Gastrocnemius medialis (tissue), 4 donors: ENCODE data around the gene ZNF70. TPM values are rescaled to one million over a fixed set of nuclear protein-coding genes. Genes with fewer than 3 reads are reported as not detected.
A peak's percentile ranks its signal among the peaks of the same experiment; 100 is the strongest.

Experiments
- ATAC-seq, 2 donors: fragments of 150-250 bp; one replicate each; pipeline ENCODE4 v1.9.1; 2016
- DNase-seq, 2 donors: peaks; one replicate each; pipeline ENCODE4 v3.0.0-alpha.2; 2019
- H3K27ac ChIP-seq, 4 donors: fragments of 200-600 bp; sonication (generic); 1 replicate in 1 of 4; 2 replicates in 3 of 4; pipeline ENCODE4 v1.5.1; 2016 to 2018; ENCODE audit warnings: mild to moderate bottlenecking in 2 of 4, moderate library complexity in 1 of 4
- H3K27me3 ChIP-seq, 3 donors: fragments of 200-600 bp; sonication (generic) in 2 of 3; 1 replicate in 1 of 3; 2 replicates in 2 of 3; pipeline versions ENCODE4 v1.5.1 to v1.6.0; 2016 to 2019; ENCODE audit warnings: mild to moderate bottlenecking in 1 of 3, moderate library complexity in 1 of 3
- H3K36me3 ChIP-seq, 2 donors: fragments of 200-600 bp; sonication (generic) in 1 of 2; one replicate each; pipeline ENCODE4 v1.5.1; 2017 to 2018
- H3K4me1 ChIP-seq, 2 donors: fragments of 200-600 bp; sonication (generic) in 1 of 2; one replicate each; pipeline ENCODE4 v1.5.1; 2016 to 2017; ENCODE audit warnings: mild to moderate bottlenecking in 2 of 2
- H3K4me3 ChIP-seq, 4 donors: fragments of 200-600 bp; sonication (generic) in 3 of 4; 1 replicate in 1 of 4; 2 replicates in 3 of 4; pipeline ENCODE4 v1.5.1; 2016 to 2019; ENCODE audit warnings: mild to moderate bottlenecking in 2 of 4
- H3K9me3 ChIP-seq, 3 donors: fragments of 200-600 bp; sonication (generic) in 2 of 3; 1 replicate in 1 of 3; 2 replicates in 2 of 3; pipeline ENCODE4 v1.5.1; 2016 to 2019
- POLR2A ChIP-seq, 2 donors: fragments of 450-650 bp; IDR thresholded peaks; one replicate each; pipeline ENCODE4 v1.6.1; 2017; ENCODE audit warnings: antibody characterized with exemption in 2 of 2, mild to moderate bottlenecking in 2 of 2, moderate library complexity in 2 of 2
- in situ Hi-C, 4 donors: fragments of 200-750 bp; cut with MboI; loops; one replicate each; pipeline versions ENCODE4 v1.15.0 to v1.8.0; 2017; ENCODE audit warnings: low sequenced_read_pairs in 4 of 4
- intact Hi-C: fragments of 100-400 bp; cut with DNase I; formaldehyde crosslinking; loops from one replicate; pipeline ENCODE4 v1.15.1; 2023; ENCODE audit warnings: low total_unique reads
- total RNA-seq, 4 donors: library from RNA; depleted of rRNA; stranded (reverse); fragments of >200 nt; gene quantifications; one replicate each; pipeline versions ENCODE4 v1.1.0 to v1.2.3, GENCODE V29; 2016
- TF ChIP-seq, protein P1 (sequence below), 5 experiments: fragments of 450-650 bp in 3 of 5; fragments of 200-600 bp in 2 of 5; sonication (generic) in 2 of 5; IDR thresholded peaks in 4 of 5; conservative IDR thresholded peaks in 1 of 5; 1 replicate in 4 of 5; 2 replicates in 1 of 5; pipeline ENCODE4 v1.5.1; 2016 to 2019; ENCODE audit warnings: antibody characterized with exemption in 5 of 5, mild to moderate bottlenecking in 3 of 5, moderate library complexity in 3 of 5

ZNF70 gene
- total RNA-seq, 4 donors from 2014 or later, result 3.1 to 6.3 (median 4.2) TPM

DNA sequence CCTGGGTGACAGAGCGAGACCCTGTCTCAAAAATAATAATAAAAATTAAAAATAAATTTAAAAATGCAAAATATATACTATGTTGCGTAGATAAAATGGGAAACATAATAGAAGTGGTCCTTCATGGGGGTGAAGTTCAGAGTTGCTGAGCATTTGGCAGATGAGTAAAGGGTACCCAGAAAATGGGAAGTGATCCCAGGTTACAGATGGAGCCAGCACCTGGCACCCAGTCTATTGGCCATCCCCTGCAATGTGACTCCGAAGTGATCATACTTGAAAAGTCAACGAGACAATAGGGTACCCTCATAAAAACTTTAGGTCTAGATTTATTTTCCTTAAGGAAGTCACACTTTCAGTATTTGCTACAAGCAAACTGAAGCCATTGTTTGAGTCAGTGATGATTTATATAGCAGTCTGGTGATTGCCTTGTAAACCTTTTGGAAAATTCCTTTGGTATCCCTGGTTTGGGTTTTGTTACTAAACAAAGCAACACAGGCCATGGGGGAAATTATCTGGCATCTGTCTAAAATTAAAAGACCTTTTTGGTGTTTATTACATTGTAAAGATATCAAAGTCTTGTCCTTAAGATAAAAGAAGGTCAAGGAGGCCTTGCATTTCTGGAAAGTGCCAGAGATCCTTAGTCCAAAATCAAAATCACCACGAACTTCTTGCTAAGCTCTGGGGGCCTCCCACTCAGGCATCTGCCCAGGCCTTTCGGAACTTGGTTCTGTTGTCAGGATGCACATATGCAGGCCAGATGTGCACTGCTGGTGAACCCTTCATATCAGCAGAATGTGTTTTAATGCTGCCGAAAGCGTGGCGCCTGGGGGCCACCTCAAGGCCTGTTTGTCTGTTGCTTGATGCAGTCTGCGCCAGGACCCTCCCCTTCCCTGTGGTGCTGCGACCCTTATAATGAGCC, 40.2 kb upstream of the ZNF70 start:
- no peaks in the 10 kb centered on the region for H3K27me3 ChIP-seq
- ATAC-seq (no peak), DNase-seq (no peak)
- in situ Hi-C loops, result no loop called here
- no peaks in the 10 kb centered on the region for H3K9me3 ChIP-seq
- intact Hi-C loops, result no loop called here
- TF ChIP-seq, protein P1, sequence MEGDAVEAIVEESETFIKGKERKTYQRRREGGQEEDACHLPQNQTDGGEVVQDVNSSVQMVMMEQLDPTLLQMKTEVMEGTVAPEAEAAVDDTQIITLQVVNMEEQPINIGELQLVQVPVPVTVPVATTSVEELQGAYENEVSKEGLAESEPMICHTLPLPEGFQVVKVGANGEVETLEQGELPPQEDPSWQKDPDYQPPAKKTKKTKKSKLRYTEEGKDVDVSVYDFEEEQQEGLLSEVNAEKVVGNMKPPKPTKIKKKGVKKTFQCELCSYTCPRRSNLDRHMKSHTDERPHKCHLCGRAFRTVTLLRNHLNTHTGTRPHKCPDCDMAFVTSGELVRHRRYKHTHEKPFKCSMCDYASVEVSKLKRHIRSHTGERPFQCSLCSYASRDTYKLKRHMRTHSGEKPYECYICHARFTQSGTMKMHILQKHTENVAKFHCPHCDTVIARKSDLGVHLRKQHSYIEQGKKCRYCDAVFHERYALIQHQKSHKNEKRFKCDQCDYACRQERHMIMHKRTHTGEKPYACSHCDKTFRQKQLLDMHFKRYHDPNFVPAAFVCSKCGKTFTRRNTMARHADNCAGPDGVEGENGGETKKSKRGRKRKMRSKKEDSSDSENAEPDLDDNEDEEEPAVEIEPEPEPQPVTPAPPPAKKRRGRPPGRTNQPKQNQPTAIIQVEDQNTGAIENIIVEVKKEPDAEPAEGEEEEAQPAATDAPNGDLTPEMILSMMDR (IDR thresholded peaks at IDR 0.05 in 4 of 5, conservative IDR thresholded peaks at IDR 0.05 in 1 of 5), result no peak
- no peak for TF ChIP-seq POLR2A (IDR thresholded peaks at IDR 0.05)
- peaks cover 27 to 29% of the 10 kb centered on the region in 2 donors for H3K4me1 ChIP-seq
- no peak overlapping the region for H3K4me3 ChIP-seq
- peak overlapping the region in 1 of 4 donors; percentile 3 for H3K27ac ChIP-seq
- H3K36me3 ChIP-seq, result peaks cover 0 to 42% of the 10 kb centered on the region in 2 donors

DNA sequence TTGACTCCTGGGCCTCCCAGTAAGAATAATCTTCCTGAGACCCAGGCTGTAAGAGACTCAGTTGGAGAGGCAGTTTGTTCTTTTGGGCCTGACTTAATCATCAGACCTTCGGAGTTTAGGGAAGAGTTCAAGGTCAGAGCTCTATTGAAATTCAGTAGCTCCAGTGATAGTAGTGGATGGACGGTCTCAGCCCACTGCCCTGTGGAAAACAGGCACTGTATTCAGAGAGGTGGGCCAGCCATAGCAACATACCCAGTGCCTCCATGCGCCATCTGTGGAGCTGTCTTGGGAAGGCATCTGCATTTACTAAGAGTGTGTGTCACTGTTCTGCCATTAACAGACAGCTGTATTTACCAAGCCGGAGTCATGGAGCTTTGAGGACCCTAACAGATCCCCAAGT, 38.7 kb upstream of the ZNF70 start:
- intact Hi-C loops (loop anchor here (5.0 kb wide), 1 partner anchor 123 kb away; no protein-coding TSS in a partner anchor), in situ Hi-C loops (no loop called here)
- DNase-seq, result no peak

DNA sequence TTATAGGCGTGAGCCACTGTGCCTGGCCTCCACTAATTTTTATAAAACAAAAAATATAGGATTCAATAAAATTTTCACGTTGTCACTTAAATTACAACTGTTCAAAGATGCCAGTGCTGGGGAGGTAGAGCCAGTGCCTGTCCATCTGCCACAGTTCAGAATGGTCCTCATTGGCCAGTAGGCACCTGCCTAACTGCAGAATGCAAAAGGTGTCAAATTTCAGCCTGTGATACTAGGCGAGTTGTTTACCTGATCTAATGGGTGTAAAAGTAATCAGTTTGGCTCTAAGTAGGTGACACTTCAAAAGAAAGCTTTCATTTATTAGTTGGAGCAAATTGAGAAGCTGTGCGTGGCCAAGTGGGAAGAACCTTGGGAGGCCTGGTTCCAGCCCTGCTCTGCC, 38.2 kb upstream of the ZNF70 start:
- Histone ChIP-seq H3K4me3 (no peak overlapping the region), H3K36me3 (peaks cover 0 to 22% of the 10 kb centered on the region in 2 donors), H3K27ac (peak overlapping the region; percentile 31 to 96 (median 64)), H3K9me3 (no peaks in the 10 kb centered on the region), H3K27me3 (no peaks in the 10 kb centered on the region), H3K4me1 (peaks cover 27 to 34% of the 10 kb centered on the region in 2 donors)
- no peak for TF ChIP-seq POLR2A (IDR thresholded peaks at IDR 0.05)
- TF ChIP-seq, protein P1 (IDR thresholded peaks at IDR 0.05 in 4 of 5, conservative IDR thresholded peaks at IDR 0.05 in 1 of 5), result no peak
- ATAC-seq (no peak), DNase-seq (no peak)
- intact Hi-C loops (loop anchor here (5.0 kb wide), 1 partner anchor 123 kb away; no protein-coding TSS in a partner anchor), in situ Hi-C loops (no loop called here)

More for the DNA sequence above, 38.7 kb upstream of the ZNF70 start:
- H3K4me1 ChIP-seq, result peaks cover 27 to 34% of the 10 kb centered on the region in 2 donors
- no peaks in the 10 kb centered on the region for H3K27me3 ChIP-seq
- TF ChIP-seq, protein P1 (IDR thresholded peaks at IDR 0.05 in 4 of 5, conservative IDR thresholded peaks at IDR 0.05 in 1 of 5), result no peak
- TF ChIP-seq POLR2A (IDR thresholded peaks at IDR 0.05), result no peak
- no peaks in the 10 kb centered on the region for H3K9me3 ChIP-seq
- ATAC-seq, result no peak
- no peak overlapping the region for H3K4me3 ChIP-seq
- H3K36me3 ChIP-seq, result peaks cover 0 to 27% of the 10 kb centered on the region in 2 donors
- peak overlapping the region; percentile 31 to 96 (median 64) for H3K27ac ChIP-seq

DNA sequence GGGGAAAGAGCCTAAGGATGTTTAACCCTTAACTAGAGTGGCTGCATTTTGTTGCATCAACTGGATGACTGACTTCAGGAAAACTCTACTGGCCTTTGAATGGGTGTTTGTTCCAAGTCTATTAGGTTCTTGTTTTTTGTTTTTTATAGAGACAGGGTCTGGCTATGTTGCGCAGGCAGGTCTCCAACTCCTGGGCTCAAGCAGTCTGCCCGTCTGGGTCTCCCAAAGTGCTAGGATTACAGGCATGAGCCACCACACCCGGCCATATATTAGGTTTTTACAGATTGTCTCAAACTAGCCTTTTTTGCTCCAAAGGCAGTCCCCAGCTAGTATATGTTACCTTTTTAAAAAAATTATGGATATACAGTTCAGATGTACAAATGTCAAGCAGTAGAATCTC, 37.0 kb upstream of the ZNF70 start:
- Histone ChIP-seq H3K9me3 (no peaks in the 10 kb centered on the region), H3K4me3 (peak overlapping the region; percentile 78 to 93 (median 84)), H3K27me3 (no peaks in the 10 kb centered on the region), H3K36me3 (peaks cover 0 to 10% of the 10 kb centered on the region in 2 donors), H3K4me1 (peaks cover 27 to 34% of the 10 kb centered on the region in 2 donors), H3K27ac (peak overlapping the region; percentile 96 to 100 (median 98))
- intact Hi-C loops, result loop anchor here (2.0 to 5.0 kb wide), 4 partner anchors 19 to 124 kb away; partner anchors contain the start of gene ZNF70
- ATAC-seq (no peak), DNase-seq (no peak)
- no peak for TF ChIP-seq POLR2A (IDR thresholded peaks at IDR 0.05)
- TF ChIP-seq, protein P1 (IDR thresholded peaks at IDR 0.05 in 4 of 5, conservative IDR thresholded peaks at IDR 0.05 in 1 of 5), result no peak
- in situ Hi-C loops, result no loop called here
